IPS-18a (cell line): Measurements from ENCODE around the gene HPS1.

Source experiments
- H3K27ac ChIP-seq: one replicate; pipeline ENCODE4 v1.5.1; 2013; ENCODE audit warnings: low read length
- H3K27me3 ChIP-seq: one replicate; pipeline ENCODE4 v1.6.1; 2013; ENCODE audit warnings: mild to moderate bottlenecking, low read length; ENCODE audit not compliant: control insufficient read depth, insufficient read depth
- H3K36me3 ChIP-seq: one replicate; pipeline ENCODE4 v1.6.1; 2013; ENCODE audit warnings: low read depth, low read length; ENCODE audit not compliant: control insufficient read depth
- H3K4me1 ChIP-seq: one replicate; pipeline ENCODE4 v1.6.1; 2013; ENCODE audit warnings: low read depth, low read length; ENCODE audit not compliant: control insufficient read depth
- H3K4me3 ChIP-seq: one replicate; pipeline ENCODE4 v1.5.1; 2013; ENCODE audit warnings: low read length
- H3K9ac ChIP-seq: one replicate; pipeline ENCODE4 v1.6.1; 2013; ENCODE audit warnings: mild to moderate bottlenecking, low read length, moderate library complexity
- H3K9me3 ChIP-seq: one replicate; pipeline ENCODE4 v1.6.1; 2013; ENCODE audit warnings: low read depth, low read length; ENCODE audit not compliant: control insufficient read depth

HPS1 gene

GRCh38 chr10:98460837-98461499 lies 14.2 kb upstream of the HPS1 start:
- Histone ChIP-seq H3K9me3 (no peaks in the 10 kb centered on the region), H3K27me3 (no peaks in the 10 kb centered on the region), H3K4me1 (peaks cover 22% of the 10 kb centered on the region), H3K36me3 (no peaks in the 10 kb centered on the region), H3K9ac (no peak overlapping the region), H3K27ac (no peak overlapping the region), H3K4me3 (no peak overlapping the region)

GRCh38 chr10:98458809-98459784 lies 12.4 kb upstream of the HPS1 start:
- Histone ChIP-seq H3K27ac (no peak overlapping the region), H3K4me3 (no peak overlapping the region), H3K4me1 (peaks cover 30% of the 10 kb centered on the region), H3K9me3 (no peaks in the 10 kb centered on the region), H3K36me3 (no peaks in the 10 kb centered on the region), H3K27me3 (no peaks in the 10 kb centered on the region), H3K9ac (no peak overlapping the region)

GRCh38 chr10:98457721-98458120 lies 11.0 kb upstream of the HPS1 start:
- Histone ChIP-seq H3K27me3 (no peaks in the 10 kb centered on the region), H3K4me1 (peaks cover 30% of the 10 kb centered on the region), H3K9me3 (no peaks in the 10 kb centered on the region), H3K36me3 (no peaks in the 10 kb centered on the region), H3K4me3 (no peak overlapping the region), H3K27ac (no peak overlapping the region), H3K9ac (no peak overlapping the region)

GRCh38 chr10:98456686-98457482 lies 10.1 kb upstream of the HPS1 start:
- peak overlapping the region; percentile 11 for H3K9ac ChIP-seq
- peaks cover 30% of the 10 kb centered on the region for H3K4me1 ChIP-seq
- no peaks in the 10 kb centered on the region for H3K9me3 ChIP-seq
- H3K27me3 ChIP-seq = no peaks in the 10 kb centered on the region
- no peaks in the 10 kb centered on the region for H3K36me3 ChIP-seq
- H3K27ac ChIP-seq = peak overlapping the region; percentile 48
- peak overlapping the region; percentile 7 for H3K4me3 ChIP-seq

- no peaks in the 10 kb centered on the region for H3K36me3 ChIP-seq
- H3K27ac ChIP-seq = peak overlapping the region; percentile 2
- no peaks in the 10 kb centered on the region for H3K9me3 ChIP-seq
- H3K4me3 ChIP-seq = peak overlapping the region; percentile 7
- peaks cover 30% of the 10 kb centered on the region for H3K4me1 ChIP-seq
- H3K9ac ChIP-seq = peak overlapping the region; percentile 11
- H3K27me3 ChIP-seq = no peaks in the 10 kb centered on the region
These were observed 9.4 kb upstream of the HPS1 start for GRCh38 chr10:98456043-98456570.

- Histone ChIP-seq H3K36me3 (no peaks in the 10 kb centered on the region), H3K9ac (no peak overlapping the region), H3K4me1 (peaks cover 30% of the 10 kb centered on the region), H3K27ac (no peak overlapping the region), H3K4me3 (no peak overlapping the region), H3K27me3 (no peaks in the 10 kb centered on the region), H3K9me3 (no peaks in the 10 kb centered on the region)
These were observed 7.0 kb upstream of the HPS1 start for GRCh38 chr10:98453729-98454128.

- H3K4me3 ChIP-seq = no peak overlapping the region
- no peak overlapping the region for H3K27ac ChIP-seq
- H3K36me3 ChIP-seq = no peaks in the 10 kb centered on the region
- peaks cover 9% of the 10 kb centered on the region for H3K4me1 ChIP-seq
- no peak overlapping the region for H3K9ac ChIP-seq
- no peaks in the 10 kb centered on the region for H3K9me3 ChIP-seq
- H3K27me3 ChIP-seq = no peaks in the 10 kb centered on the region
These were observed 3.9 kb upstream of the HPS1 start for GRCh38 chr10:98450618-98451017.

- H3K9me3 ChIP-seq = no peaks in the 10 kb centered on the region
- no peaks in the 10 kb centered on the region for H3K27me3 ChIP-seq
- no peak overlapping the region for H3K4me3 ChIP-seq
- no peak overlapping the region for H3K9ac ChIP-seq
- peaks cover 5% of the 10 kb centered on the region for H3K4me1 ChIP-seq
- H3K36me3 ChIP-seq = peaks cover 9% of the 10 kb centered on the region
- H3K27ac ChIP-seq = no peak overlapping the region
These were observed 2.6 kb upstream of the HPS1 start for GRCh38 chr10:98449287-98449686.

GRCh38 chr10:98446151-98446660 lies 529 bp downstream of the HPS1 start:
- no peaks in the 10 kb centered on the region for H3K9me3 ChIP-seq
- no peaks in the 10 kb centered on the region for H3K27me3 ChIP-seq
- peak overlapping the region; percentile 77 for H3K9ac ChIP-seq
- no peak overlapping the region for H3K27ac ChIP-seq
- peak overlapping the region; percentile 65 for H3K4me3 ChIP-seq
- H3K36me3 ChIP-seq = peaks cover 28% of the 10 kb centered on the region
- H3K4me1 ChIP-seq = peaks cover 5% of the 10 kb centered on the region

- H3K27ac ChIP-seq = no peak overlapping the region
- H3K9me3 ChIP-seq = no peaks in the 10 kb centered on the region
- H3K9ac ChIP-seq = no peak overlapping the region
- peaks cover 28% of the 10 kb centered on the region for H3K36me3 ChIP-seq
- H3K4me1 ChIP-seq = peaks cover 5% of the 10 kb centered on the region
- H3K27me3 ChIP-seq = no peaks in the 10 kb centered on the region
- peak overlapping the region; percentile 65 for H3K4me3 ChIP-seq
These were observed 1.4 kb downstream of the HPS1 start for GRCh38 chr10:98445200-98445812.
